ENCODE data around the gene SUSD1.
A peak's percentile ranks its signal among the peaks of the same experiment; 100 is the strongest.

Gene SUSD1

GRCh38 chr9:112064871-112065270 lies 110.2 kb downstream of the SUSD1 start:
- no peak for DNase-seq (ENCODE audit: low read depth)

GRCh38 chr9:112063586-112063985 lies 111.5 kb downstream of the SUSD1 start:
- DNase-seq (ENCODE audit: low read depth), result no peak

GRCh38 chr9:112063151-112063550 lies 111.9 kb downstream of the SUSD1 start:
- DNase-seq (ENCODE audit: low read depth), result no peak

- DNase-seq (ENCODE audit: low read depth), result peak; percentile 94
Measured at GRCh38 chr9:112061152-112061740, 113.9 kb downstream of the SUSD1 start.

GRCh38 chr9:112059966-112060320 lies 115.2 kb downstream of the SUSD1 start:
- no peak for DNase-seq (ENCODE audit: low read depth)

GRCh38 chr9:112059145-112059965 lies 115.7 kb downstream of the SUSD1 start:
- DNase-seq (ENCODE audit: low read depth), result peak; percentile 84

- DNase-seq (ENCODE audit: low read depth), result no peak
Measured at GRCh38 chr9:112056996-112057395, 118.1 kb downstream of the SUSD1 start.

GRCh38 chr9:112054916-112055315 lies 120.2 kb downstream of the SUSD1 start:
- DNase-seq (ENCODE audit: low read depth), result no peak

- DNase-seq (ENCODE audit: low read depth), result no peak
Measured at GRCh38 chr9:112051812-112052211, 123.3 kb downstream of the SUSD1 start.

- peak; percentile 96 for DNase-seq (ENCODE audit: low read depth)
Measured at GRCh38 chr9:112050544-112051475, 124.3 kb downstream of the SUSD1 start.

GRCh38 chr9:112049811-112050516 lies 125.1 kb downstream of the SUSD1 start:
- no peak for DNase-seq (ENCODE audit: low read depth)

- no peak for DNase-seq (ENCODE audit: low read depth)
Measured at GRCh38 chr9:112048924-112049691, 126.0 kb downstream of the SUSD1 start.

- DNase-seq (ENCODE audit: low read depth), result no peak
Measured at GRCh38 chr9:112047538-112048066, 127.5 kb downstream of the SUSD1 start.

GRCh38 chr9:112046181-112046580 lies 128.9 kb downstream of the SUSD1 start:
- no peak for DNase-seq (ENCODE audit: low read depth)

- DNase-seq (ENCODE audit: low read depth), result no peak
Measured at GRCh38 chr9:112044881-112045280, 130.2 kb downstream of the SUSD1 start.

- no peak for DNase-seq (ENCODE audit: low read depth)
Measured at GRCh38 chr9:112044186-112044585, 130.9 kb downstream of the SUSD1 start.

- no peak for DNase-seq (ENCODE audit: low read depth)
Measured at GRCh38 chr9:112043423-112043822, 131.7 kb downstream of the SUSD1 start.

GRCh38 chr9:112042769-112043168 lies 132.3 kb downstream of the SUSD1 start:
- no peak for DNase-seq (ENCODE audit: low read depth)

- DNase-seq (ENCODE audit: low read depth), result no peak
Measured at GRCh38 chr9:112042244-112042638, 132.9 kb downstream of the SUSD1 start.

GRCh38 chr9:112041536-112042243 lies 133.4 kb downstream of the SUSD1 start:
- DNase-seq (ENCODE audit: low read depth), result peak; percentile 99
